Measurements from ENCODE around the gene FAM217A.

Gene FAM217A

GRCh38 chr6:4055420-4056041, 23.4 kb downstream of the FAM217A start:
- H3K4me1 Mint-ChIP-seq: no peaks in the 10 kb centered on the region
- H3K27me3 Mint-ChIP-seq: no peaks in the 10 kb centered on the region
- H3K9me3 Mint-ChIP-seq: no peaks in the 10 kb centered on the region
- H3K36me3 Mint-ChIP-seq: peaks cover 42% of the 10 kb centered on the region
- H3K27ac Mint-ChIP-seq: no peak overlapping the region
- no peak overlapping the region for H3K4me3 Mint-ChIP-seq
- no peak for ATAC-seq

GRCh38 chr6:4049246-4049645, 29.7 kb downstream of the FAM217A start:
- Mint-ChIP-seq H3K4me1 (no peaks in the 10 kb centered on the region), H3K9me3 (no peaks in the 10 kb centered on the region), H3K27me3 (no peaks in the 10 kb centered on the region), H3K4me3 (no peak overlapping the region), H3K27ac (no peak overlapping the region), H3K36me3 (peaks cover 48% of the 10 kb centered on the region)
- no peak for ATAC-seq

GRCh38 chr6:4041480-4041879, 37.5 kb downstream of the FAM217A start:
- Mint-ChIP-seq H3K27ac (no peak overlapping the region), H3K4me1 (peaks cover 13% of the 10 kb centered on the region), H3K4me3 (no peak overlapping the region), H3K27me3 (no peaks in the 10 kb centered on the region), H3K9me3 (no peaks in the 10 kb centered on the region), H3K36me3 (peaks cover 77% of the 10 kb centered on the region)
- no peak for ATAC-seq

- H3K27ac Mint-ChIP-seq: peak overlapping the region; percentile 48
- no peaks in the 10 kb centered on the region for H3K9me3 Mint-ChIP-seq
- H3K36me3 Mint-ChIP-seq: peaks cover 76% of the 10 kb centered on the region
- H3K4me3 Mint-ChIP-seq: no peak overlapping the region
- no peaks in the 10 kb centered on the region for H3K27me3 Mint-ChIP-seq
- no peak for ATAC-seq
- H3K4me1 Mint-ChIP-seq: peaks cover 13% of the 10 kb centered on the region
Observed at GRCh38 chr6:4039348-4039747, 39.6 kb downstream of the FAM217A start.

GRCh38 chr6:4036581-4036980, 42.4 kb downstream of the FAM217A start:
- no peak overlapping the region for H3K27ac Mint-ChIP-seq
- H3K4me1 Mint-ChIP-seq: peaks cover 33% of the 10 kb centered on the region
- ATAC-seq: no peak
- H3K9me3 Mint-ChIP-seq: no peaks in the 10 kb centered on the region
- no peaks in the 10 kb centered on the region for H3K27me3 Mint-ChIP-seq
- peaks cover 63% of the 10 kb centered on the region for H3K36me3 Mint-ChIP-seq
- no peak overlapping the region for H3K4me3 Mint-ChIP-seq

GRCh38 chr6:4032475-4032874, 46.5 kb downstream of the FAM217A start:
- Mint-ChIP-seq H3K4me3 (no peak overlapping the region), H3K27me3 (no peaks in the 10 kb centered on the region), H3K9me3 (no peaks in the 10 kb centered on the region), H3K27ac (peak overlapping the region; percentile 6), H3K4me1 (peaks cover 62% of the 10 kb centered on the region), H3K36me3 (peaks cover 50% of the 10 kb centered on the region)
- ATAC-seq: no peak

- Mint-ChIP-seq H3K9me3 (no peaks in the 10 kb centered on the region), H3K4me1 (peaks cover 65% of the 10 kb centered on the region), H3K27me3 (no peaks in the 10 kb centered on the region), H3K4me3 (no peak overlapping the region), H3K36me3 (peaks cover 46% of the 10 kb centered on the region), H3K27ac (peak overlapping the region; percentile 6)
- ATAC-seq: no peak
Observed at GRCh38 chr6:4031442-4031841, 47.5 kb downstream of the FAM217A start.

- Mint-ChIP-seq H3K36me3 (peaks cover 41% of the 10 kb centered on the region), H3K27ac (no peak overlapping the region), H3K4me3 (no peak overlapping the region), H3K27me3 (no peaks in the 10 kb centered on the region), H3K9me3 (no peaks in the 10 kb centered on the region), H3K4me1 (peaks cover 67% of the 10 kb centered on the region)
- no peak for ATAC-seq
Observed at GRCh38 chr6:4030669-4031068, 48.3 kb downstream of the FAM217A start.

- Mint-ChIP-seq H3K4me1 (peaks cover 67% of the 10 kb centered on the region), H3K4me3 (no peak overlapping the region), H3K27me3 (no peaks in the 10 kb centered on the region), H3K27ac (no peak overlapping the region), H3K36me3 (peaks cover 41% of the 10 kb centered on the region), H3K9me3 (no peaks in the 10 kb centered on the region)
- ATAC-seq: no peak
Observed at GRCh38 chr6:4029687-4030086, 49.2 kb downstream of the FAM217A start.

- ATAC-seq: no peak
- H3K27ac Mint-ChIP-seq: no peak overlapping the region
- H3K27me3 Mint-ChIP-seq: no peaks in the 10 kb centered on the region
- peaks cover 73% of the 10 kb centered on the region for H3K4me1 Mint-ChIP-seq
- H3K9me3 Mint-ChIP-seq: no peaks in the 10 kb centered on the region
- no peak overlapping the region for H3K4me3 Mint-ChIP-seq
- peaks cover 48% of the 10 kb centered on the region for H3K36me3 Mint-ChIP-seq
Observed at GRCh38 chr6:4028051-4028450, 50.9 kb downstream of the FAM217A start.

GRCh38 chr6:4025681-4026080, 53.3 kb downstream of the FAM217A start:
- Mint-ChIP-seq H3K36me3 (peaks cover 28% of the 10 kb centered on the region), H3K9me3 (no peaks in the 10 kb centered on the region), H3K4me1 (peaks cover 70% of the 10 kb centered on the region), H3K27me3 (no peaks in the 10 kb centered on the region), H3K27ac (no peak overlapping the region), H3K4me3 (no peak overlapping the region)
- ATAC-seq: no peak

- H3K9me3 Mint-ChIP-seq: no peaks in the 10 kb centered on the region
Observed at GRCh38 chr6:4023240-4023639, 55.7 kb downstream of the FAM217A start.

GRCh38 chr6:4021854-4022695, 56.9 kb downstream of the FAM217A start:
- Mint-ChIP-seq H3K9me3 (no peaks in the 10 kb centered on the region), H3K4me3 (peak overlapping the region; percentile 93), H3K27ac (peak overlapping the region; percentile 90), H3K36me3 (peaks cover 13% of the 10 kb centered on the region), H3K4me1 (peaks cover 59% of the 10 kb centered on the region), H3K27me3 (no peaks in the 10 kb centered on the region)
- no peak for ATAC-seq

More at GRCh38 chr6:4023240-4023639, 55.7 kb downstream of the FAM217A start:
- H3K4me3 Mint-ChIP-seq: no peak overlapping the region
- H3K36me3 Mint-ChIP-seq: peaks cover 13% of the 10 kb centered on the region
- H3K27ac Mint-ChIP-seq: peak overlapping the region; percentile 40
- H3K27me3 Mint-ChIP-seq: no peaks in the 10 kb centered on the region
- no peak for ATAC-seq
- peaks cover 56% of the 10 kb centered on the region for H3K4me1 Mint-ChIP-seq

GRCh38 chr6:4021133-4021853, 57.6 kb downstream of the FAM217A start:
- Mint-ChIP-seq H3K27me3 (no peaks in the 10 kb centered on the region), H3K36me3 (peaks cover 7% of the 10 kb centered on the region), H3K4me1 (peaks cover 54% of the 10 kb centered on the region), H3K27ac (peak overlapping the region; percentile 90), H3K9me3 (no peaks in the 10 kb centered on the region), H3K4me3 (peak overlapping the region; percentile 93)
- ATAC-seq: peak; percentile 87

GRCh38 chr6:4020822-4021132, 58.2 kb downstream of the FAM217A start:
- H3K4me3 Mint-ChIP-seq: peak overlapping the region; percentile 93
- no peak for ATAC-seq
- no peaks in the 10 kb centered on the region for H3K27me3 Mint-ChIP-seq
- H3K9me3 Mint-ChIP-seq: no peaks in the 10 kb centered on the region
- peak overlapping the region; percentile 90 for H3K27ac Mint-ChIP-seq
- peaks cover 7% of the 10 kb centered on the region for H3K36me3 Mint-ChIP-seq
- H3K4me1 Mint-ChIP-seq: peaks cover 59% of the 10 kb centered on the region

- ATAC-seq: no peak
- peaks cover 12% of the 10 kb centered on the region for H3K36me3 Mint-ChIP-seq
- no peaks in the 10 kb centered on the region for H3K9me3 Mint-ChIP-seq
- no peaks in the 10 kb centered on the region for H3K27me3 Mint-ChIP-seq
- H3K4me1 Mint-ChIP-seq: peaks cover 72% of the 10 kb centered on the region
- peak overlapping the region; percentile 98 for H3K4me3 Mint-ChIP-seq
- H3K27ac Mint-ChIP-seq: peak overlapping the region; percentile 99
Observed at GRCh38 chr6:4018924-4019236, 60.1 kb downstream of the FAM217A start.
